ENCODE results near the gene VWA8.
A peak's percentile ranks its signal among the peaks of the same experiment; 100 is the strongest.

VWA8 gene

DNA sequence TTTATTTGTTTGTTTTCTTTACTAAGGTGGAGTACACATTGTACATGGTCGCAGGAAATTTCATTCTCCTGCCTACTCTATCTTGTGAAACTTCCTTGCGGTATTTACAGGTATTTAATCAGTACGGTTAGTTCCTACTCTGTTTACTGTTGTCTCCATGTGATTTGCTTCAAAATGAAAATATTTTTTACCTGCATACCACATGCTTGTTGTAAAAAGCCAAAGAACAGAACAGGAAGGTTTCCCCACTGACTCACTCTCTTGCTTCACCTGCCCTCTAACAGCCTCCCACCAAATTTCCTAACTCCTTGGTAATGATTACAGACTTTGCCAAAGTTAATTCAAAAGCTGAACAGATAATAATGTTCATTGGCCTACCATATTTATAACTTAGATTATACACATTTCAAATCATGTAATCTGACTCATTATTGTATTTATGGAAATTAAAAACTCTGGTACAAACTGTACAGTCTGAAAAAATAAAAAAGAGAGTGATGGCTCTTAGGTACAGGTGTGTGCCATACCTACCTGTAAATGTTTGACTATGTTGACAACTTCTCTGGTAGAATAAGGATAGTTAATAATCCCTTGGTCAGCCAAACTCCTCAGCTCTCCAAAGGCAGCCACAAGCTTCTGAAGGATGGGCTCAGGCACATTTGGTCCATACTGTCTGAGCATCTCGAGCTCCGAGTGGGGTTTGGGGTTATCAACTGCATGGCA is 239.9 kb downstream of the VWA8 start:
- no peak for DNase-seq

DNA sequence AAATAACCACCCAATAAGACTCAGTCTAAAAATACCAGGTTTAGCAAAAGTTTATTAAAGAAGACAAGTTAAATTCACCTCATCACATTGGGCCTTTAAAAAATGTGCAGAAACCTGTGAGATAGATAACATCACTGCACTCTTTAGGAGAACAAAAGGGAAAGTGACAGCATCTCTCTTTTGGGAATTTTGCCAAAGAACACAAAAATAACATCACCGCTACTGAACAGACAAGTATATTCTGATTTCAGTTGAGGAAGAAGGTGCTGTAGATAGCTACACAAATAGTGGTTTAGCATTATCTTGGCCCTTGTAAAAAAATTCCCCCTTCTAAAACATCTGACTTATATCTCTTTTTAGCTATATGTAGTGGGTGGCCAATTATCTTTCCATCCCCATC is 244.7 kb downstream of the VWA8 start:
- DNase-seq: no peak

DNA sequence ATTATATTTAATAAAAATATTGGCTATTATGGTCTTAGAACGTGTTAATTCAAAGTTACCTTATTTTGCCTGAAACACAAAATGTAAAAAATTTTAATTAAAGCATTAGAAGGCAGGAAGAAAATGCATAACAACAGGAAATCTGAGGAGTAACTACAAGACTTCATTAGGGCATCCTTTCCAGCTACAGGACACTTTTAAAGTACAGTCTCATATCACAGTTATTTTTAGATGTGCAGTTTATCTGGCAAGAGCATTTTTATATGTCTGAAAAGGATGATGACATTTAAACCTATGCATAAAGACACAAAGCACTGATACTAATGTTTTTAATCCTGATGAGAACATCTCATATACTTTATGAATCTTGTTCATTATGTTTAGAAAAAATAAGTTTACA is 247.5 kb downstream of the VWA8 start:
- DNase-seq: no peak

DNA sequence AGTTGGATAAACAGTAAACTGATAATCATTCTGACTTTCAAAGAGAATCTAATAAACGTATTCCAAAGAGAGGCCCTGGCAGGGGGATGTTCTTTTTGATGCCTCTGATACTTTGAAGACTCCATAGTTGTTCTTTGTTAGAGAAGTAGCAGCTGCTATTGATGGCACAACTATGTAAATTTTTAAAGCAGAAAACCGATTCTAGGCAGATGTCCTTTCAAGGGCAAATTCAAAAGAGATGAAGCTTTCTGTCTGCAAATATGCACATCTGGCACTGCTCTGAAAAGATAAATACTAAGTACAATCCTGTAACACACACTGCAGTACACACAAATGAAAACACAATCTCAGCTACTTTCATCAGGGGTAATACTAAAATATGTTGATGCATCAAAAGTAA is 250.1 kb downstream of the VWA8 start:
- no peak for DNase-seq

DNA sequence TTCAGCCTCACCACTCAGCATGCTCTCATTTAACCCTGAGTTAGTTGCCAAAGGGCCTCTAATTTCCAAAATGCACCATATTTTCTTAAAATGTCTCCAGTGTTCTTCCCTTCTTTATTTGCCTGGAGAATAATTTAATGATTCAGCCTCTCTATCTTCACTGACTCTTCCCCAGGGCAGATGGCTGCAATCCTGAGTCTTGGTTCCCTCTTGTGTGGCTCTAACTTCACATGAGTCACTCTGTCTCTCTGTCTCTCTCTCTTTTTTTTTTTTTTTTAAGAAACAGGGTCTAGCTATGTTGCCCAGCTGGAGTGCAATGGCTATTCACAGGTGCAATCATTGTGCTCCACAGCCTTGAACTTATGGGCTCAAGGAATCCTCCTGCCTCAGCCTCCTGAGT is 251.4 kb downstream of the VWA8 start:
- no peak for DNase-seq

DNA sequence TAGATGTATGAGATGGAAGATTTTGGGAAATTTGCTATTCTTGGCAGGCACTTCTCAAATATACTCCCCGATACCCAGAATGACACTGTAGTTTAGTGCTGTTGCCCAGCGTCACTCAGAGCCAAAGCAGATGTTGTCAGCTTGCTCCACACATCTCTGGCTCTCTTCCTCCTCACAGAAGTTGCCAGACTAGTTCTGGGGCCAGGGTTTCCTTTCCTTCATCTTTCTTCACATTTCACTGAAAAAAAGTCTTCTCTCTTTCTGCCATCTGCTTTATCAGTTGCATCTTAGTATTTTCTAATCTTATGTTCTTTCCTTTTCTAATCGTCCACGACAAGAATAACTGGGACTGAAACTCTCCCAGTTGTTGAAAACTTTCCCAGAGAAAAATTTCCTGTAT is 252.2 kb downstream of the VWA8 start:
- peak; percentile 60 for DNase-seq

DNA sequence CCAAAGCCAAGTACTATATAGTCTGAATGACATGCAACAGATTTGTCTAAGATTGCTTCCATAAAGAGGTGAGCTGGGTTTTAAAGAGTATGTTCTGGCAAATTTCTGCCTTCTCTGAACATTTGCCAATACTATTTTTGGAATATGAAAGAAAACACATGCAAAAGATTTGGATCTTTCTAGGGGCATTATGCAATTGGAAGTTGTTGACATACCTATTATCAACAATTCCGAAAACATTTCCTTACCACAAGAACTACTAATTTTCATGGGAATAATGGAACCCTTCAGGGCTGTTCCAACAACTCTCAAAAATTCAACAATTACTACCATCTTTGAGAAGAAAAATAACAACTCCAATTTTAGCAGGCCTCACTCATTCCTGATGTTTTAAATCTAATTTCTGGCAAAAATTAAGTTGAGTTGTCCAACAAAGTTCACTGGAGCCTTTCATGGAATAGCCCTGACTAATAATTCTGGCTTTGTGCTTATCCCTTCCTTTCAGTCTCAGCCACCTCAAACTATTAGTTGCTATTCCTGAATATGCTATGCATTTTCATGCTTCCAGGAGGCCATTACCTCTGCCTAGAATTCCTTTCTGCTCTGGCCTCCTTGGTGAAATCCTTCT is 253.6 kb downstream of the VWA8 start:
- no peak for DNase-seq

DNA sequence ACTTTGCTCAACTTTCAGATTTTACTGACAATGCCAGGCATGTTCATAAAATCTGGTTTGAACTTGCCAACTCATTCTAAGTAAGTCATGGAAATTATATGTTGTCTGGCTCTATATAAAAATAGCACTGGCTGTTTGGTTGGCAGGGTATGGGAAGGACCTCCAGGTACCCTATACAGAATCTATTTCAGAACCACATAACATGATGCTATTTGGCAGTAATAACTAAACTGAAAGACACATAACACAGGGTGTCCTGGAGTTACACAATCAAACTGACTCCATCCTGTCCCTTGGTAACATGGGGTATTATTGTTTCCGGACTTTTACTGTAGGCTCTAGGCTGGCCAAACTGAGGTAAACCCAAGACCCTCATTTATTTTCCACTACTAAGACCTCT is 254.8 kb downstream of the VWA8 start:
- no peak for DNase-seq

DNA sequence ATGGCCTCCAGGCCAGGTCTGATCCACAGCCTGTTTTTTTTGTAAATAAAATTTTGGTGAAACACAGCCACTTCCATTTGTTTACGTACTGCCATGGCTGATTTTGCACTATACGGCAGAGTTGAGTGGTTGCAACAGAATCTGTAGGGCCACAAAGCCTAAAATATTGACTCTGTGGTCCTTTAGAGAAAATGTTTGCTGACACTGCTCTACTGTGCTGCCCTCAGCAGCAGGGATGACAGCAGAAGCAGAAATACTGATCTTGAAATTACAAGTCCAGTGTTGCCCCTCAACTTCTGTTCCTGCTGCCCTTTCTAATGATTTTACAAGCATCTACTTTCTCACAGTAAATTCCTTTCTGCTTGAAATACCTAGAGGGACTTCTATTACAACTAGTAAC is 258.4 kb downstream of the VWA8 start:
- no peak for DNase-seq

DNA sequence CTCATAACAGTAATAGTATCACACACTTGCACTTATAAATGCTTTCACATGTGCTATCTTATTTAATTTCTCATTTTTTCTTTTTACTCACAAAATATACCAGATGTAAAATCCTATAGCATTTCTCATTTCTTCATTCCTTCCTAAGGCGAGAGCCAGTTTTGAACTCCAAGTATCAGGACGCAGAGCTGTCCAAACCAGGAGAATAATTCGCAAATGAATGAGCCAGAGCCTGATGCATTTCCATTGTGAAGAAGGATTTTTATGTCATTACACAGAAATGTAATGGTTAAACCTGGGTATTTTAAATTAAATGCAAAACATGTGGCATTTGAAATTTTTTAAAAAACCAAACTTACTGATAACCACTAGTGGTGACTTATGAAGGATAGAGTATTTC is 259.2 kb downstream of the VWA8 start:
- no peak for DNase-seq

DNA sequence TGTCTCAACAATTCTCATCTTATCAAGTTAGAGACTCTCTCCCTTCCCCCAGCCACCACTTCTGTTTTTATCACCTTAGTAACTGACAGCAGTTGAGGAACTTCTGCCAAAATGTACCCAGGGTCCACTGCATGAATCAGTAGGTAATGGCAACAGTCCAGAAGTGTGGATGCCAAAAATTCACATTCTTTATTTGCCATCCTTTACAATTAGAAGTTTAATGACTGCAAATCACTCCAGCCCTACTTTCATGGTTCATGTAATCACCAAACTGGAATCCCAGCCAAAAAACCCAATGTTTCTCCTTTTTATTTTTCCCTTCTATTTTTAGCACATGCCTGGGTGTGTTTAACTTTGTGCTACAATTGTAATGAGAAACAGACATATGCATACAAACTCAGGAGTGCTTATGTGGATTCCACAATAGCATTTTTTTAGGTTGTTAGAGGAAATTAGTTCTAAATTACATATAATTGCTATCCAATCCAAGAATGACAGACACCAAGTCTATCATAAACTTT is 260.1 kb downstream of the VWA8 start:
- DNase-seq: peak; percentile 19

DNA sequence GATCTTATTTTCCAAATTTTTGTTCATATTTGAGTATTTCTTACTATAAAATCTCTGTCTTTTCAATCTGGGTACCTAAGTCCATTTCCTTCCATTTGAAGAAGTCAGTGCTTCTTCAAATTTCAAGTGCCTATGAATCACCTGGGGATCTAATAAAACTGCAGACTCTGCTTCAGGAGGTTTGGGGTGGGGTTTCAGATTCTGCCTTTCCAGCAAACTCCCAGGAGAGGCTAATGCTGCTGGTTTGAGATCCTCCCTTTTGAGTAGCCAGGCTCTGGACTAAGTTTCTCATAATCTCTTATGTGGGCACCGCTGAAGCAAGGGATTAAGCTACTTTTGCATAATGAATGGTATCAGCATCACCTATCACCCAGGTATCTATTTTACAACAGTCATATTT is 261.1 kb downstream of the VWA8 start:
- no peak for DNase-seq

DNA sequence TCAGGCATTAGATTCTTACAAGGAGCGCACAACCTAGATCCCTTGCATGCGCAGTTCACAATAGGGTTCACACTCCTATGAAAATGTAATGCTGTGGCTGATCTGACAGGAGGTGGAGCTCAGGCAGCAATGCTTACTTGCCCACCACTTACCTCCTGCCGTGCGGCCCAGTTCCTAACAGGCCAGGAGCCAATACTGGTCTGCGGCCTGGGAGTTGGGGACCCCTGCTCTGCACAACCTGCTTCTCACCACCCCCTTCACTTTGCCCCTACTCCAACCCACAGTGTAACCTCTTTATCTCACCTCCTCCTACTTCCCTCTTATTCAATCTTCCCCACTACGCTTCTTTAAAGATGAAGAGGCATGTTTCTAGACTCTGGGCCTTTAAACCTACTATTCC is 263.3 kb downstream of the VWA8 start:
- DNase-seq: no peak

DNA sequence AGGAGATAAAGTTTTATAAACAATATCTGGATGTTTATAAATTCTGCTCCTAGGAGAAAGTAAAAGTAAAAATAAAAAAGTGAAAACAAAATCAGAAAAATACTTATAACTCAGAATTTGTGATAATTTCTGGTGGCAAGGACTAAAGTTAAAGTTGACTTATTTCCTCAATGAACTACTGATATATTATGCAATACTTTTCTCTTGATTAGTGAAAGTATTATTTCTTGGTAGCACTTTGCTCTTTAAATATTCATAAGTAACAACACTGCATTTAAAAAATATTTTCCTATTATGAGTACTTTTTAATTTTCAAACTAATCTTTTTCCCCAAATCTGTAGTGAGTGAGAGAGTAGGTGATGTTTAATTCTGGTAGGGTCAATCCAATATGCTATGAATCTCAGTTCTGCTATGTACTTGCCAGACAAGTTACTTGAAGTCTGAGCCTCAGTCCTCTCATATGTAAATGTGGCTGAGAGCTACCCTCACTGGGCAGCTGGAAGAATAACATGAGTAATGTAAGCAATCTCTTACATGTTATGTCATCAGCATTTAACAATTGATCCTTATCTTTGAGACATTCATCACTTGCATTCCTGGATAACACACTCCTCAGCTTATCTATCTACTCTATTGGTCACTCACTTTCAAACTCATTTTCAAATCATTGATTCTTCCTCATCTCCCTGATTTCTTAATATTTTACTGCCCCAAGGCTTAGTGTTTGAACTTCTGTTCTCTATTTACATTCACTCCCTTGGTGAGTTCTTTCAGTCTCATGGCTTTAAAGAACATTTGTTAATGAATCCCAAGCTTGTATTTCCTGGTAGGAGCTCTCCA is 264.5 kb downstream of the VWA8 start:
- DNase-seq: no peak

DNA sequence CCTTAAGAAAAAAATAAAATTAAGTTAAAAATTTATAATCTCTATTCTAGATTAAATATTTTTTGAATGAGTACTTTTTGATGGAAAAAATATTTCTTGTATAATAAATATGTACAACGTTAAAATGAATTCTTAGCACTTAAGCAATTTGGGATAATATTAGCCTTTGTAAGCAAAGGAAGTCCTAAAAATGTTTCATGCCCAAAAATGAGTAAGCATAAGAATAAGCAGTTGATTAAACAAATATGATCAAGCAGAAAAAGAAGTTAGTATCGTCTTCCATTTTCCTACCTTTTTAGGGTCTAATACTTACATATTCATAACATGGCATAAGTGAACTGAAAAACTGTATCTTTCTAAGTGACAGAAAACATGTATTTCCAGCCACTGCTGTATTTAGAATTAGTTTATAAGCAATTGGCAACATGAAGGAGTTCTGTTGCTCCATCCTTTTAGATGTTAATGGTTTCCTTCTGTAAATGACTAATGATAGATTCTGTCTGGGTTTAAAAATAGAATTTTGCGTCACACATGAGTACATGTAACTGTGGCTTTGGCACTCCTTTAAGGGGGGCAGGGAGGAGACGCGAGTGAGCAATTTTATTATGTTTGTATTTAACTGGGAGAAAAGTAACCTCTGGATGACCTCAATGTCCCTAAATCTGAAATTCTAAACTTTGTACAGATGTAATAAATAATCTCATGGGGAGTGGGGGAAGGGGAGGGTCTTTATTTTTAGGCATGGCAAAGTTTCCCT is 266.2 kb downstream of the VWA8 start:
- peak; percentile 85 for DNase-seq

DNA sequence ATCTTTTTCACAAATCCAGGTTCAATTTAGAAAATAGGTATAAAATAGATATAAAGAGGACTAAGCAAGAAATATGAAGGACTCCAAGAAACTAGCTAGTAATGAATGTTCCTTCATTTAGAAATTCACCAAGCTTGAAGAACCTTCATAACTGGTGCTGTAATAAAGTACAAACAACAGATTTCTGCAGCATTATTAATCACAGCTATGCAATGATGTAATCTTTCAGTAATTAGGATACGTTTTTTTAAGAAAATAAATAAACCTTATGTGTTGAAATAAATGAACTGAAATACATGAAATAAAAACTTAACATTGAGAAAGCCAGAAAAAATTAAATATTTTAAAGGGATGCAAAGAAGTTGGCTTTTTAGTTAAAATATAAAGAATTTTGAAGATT is 267.5 kb downstream of the VWA8 start:
- no peak for DNase-seq

DNA sequence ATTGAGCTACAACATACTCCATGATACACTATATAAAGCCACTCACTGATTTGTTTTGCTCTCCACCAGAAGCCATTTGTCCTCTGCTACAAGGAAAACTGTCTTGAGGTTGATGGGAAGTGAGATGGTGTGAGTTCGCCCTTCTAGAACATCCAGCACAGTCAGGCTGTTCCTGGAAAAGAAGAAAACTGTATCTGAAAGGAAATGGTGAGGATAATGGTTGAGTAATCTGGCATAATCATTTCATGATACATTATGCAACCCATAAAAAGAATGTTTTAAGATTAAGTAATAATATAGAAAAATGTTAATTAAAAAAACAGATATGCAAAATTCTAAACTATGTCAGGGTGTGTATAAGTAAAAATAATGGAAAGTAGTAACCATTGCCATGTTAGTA is 269.6 kb downstream of the VWA8 start:
- DNase-seq: no peak

DNA sequence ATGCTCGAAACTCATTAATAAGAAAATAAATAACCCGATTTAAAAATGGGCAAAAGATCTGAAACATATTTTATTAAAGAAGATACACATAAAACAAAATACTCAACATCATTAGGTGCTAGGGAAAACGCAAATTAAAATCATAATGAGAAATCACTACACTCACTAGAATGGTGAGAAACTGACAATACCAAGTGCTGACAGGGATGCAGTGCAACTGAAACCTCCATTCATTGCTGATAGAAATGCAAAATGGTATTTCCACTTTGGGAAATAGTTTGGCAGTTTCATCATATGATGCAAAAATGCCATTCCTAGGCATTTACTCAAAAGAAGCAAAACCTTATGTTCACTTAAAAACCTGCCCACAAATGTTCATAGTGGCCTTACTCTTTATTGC is 278.1 kb downstream of the VWA8 start:
- DNase-seq: no peak

DNA sequence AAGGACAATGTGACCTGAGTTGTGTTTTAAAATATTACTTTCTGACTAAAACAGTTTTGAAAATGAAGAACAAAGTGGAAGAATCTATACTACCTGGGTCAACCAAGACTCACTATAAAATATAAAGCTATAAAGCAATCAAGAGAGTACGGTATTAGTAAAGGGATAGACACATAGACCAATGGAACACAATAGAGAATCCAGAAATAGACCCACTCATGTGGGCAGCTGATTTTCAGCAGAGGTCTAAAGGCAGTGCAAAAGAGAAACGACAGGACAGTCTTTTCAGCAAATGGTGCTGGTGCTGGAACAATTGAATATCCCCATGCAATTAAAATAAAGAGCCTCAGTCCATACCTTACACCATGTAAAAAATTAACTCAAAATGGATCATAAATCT is 278.9 kb downstream of the VWA8 start:
- no peak for DNase-seq

DNA sequence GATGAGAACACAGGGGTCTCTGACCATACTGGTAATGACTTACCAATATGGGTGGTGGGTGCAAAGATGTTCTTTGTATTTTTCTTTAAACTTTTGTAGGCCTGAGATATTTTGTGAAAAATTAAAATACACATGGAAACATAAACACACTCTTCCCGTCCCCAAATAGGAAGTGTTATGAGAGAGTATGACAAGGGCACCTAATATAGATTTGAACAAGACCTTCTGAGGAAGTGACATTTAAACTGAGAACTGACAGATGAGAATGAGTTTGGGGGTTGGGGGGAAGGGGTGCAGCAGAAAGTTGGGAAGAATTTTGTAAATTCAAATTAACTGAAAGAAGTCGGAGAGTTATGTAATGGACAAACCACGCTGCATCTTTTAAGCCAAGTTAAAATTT is 279.3 kb downstream of the VWA8 start:
- DNase-seq: no peak

DNA sequence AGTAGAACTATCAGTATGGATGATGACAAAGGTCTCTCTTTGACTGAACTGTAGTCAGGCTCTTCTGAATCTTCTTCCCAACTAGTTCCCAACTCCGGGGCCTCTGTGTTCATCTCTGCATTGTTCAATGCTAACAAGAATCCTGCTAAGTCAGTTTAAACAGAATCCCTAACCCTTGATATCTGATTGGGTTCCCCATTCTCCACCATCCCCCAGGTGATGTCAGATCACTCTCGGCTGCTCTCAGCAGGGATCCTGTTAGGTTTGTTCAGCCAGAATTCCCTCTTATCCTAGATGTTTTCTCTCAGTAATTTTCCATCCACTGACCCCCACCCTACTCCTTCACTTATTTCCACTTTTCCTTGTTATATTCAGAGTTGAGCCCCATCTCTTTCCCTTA is 280.0 kb downstream of the VWA8 start:
- no peak for DNase-seq

DNA sequence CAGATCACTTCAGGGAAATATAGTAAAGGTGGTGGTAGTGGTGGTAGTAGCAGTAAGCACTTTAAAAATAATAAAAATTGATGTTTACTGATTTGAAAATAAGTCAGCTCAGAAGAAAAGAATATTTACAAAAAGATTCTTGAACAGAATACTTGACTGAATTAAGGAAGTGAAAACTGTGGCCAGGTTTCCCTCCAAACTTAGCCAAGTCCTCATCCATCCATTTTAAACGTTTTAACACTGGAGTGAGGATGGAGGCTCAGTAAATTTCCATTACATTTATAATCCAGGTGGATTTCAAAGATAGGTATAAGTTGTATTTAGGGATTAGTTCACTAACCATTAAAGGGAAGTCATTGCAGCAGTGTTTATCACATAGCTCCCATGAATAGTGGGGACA is 282.1 kb downstream of the VWA8 start:
- peak; percentile 30 for DNase-seq

DNA sequence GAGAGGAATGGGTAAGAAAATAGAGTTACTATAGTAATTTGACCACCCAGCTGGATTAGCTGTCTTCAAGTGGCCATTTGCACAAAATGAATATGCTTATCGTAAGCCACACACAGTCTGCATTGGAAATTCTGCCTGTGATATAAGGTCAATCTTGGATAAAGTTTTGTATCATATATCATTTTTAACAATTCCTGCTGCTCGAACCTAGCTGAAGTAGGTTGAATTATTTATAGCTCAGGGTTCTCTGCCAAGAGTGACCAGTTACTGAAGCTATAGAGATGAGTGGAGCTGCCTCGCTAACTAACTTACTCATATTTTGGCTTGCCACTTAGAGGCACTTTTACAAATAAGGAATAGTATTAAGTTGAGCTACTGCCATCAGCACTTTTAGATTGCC is 282.7 kb downstream of the VWA8 start:
- DNase-seq: no peak

Data from right hindlimb (tissue), 1 donor.